ENCODE results near the gene CDH13.
A peak's percentile ranks its signal among the peaks of the same experiment; 100 is the strongest.

Gene CDH13

GRCh38 chr16:83714286-83714685 lies 1087.5 kb downstream of the CDH13 start:
- DNase-seq, result no peak
- peaks cover 0 to 39% (median 17%) of the 10 kb centered on the region in 4 donors for H3K4me1 ChIP-seq
- no peak overlapping the region for H3K4me3 ChIP-seq
- H3K27me3 ChIP-seq, result no peaks in the 10 kb centered on the region
- intact Hi-C loops (cut with DNase I; ENCODE audit: low total_unique reads), result no loop called here
- H3K9me3 ChIP-seq, result no peaks in the 10 kb centered on the region
- H3K27ac ChIP-seq, result peak overlapping the region; percentile 1 to 21
- no peak for TF ChIP-seq CTCF (IDR thresholded peaks at IDR 0.05)
- H3K36me3 ChIP-seq, result no peaks in the 10 kb centered on the region

- Histone ChIP-seq H3K4me1 (peaks cover 0 to 39% (median 17%) of the 10 kb centered on the region in 4 donors), H3K36me3 (no peaks in the 10 kb centered on the region), H3K27me3 (no peaks in the 10 kb centered on the region), H3K9me3 (no peaks in the 10 kb centered on the region), H3K27ac (peak overlapping the region in 1 of 2 donors; percentile 43), H3K4me3 (no peak overlapping the region)
- intact Hi-C loops (cut with DNase I; ENCODE audit: low total_unique reads), result no loop called here
- no peak for TF ChIP-seq CTCF (IDR thresholded peaks at IDR 0.05)
- peak; percentile 31 to 73 for DNase-seq
These were observed 1088.6 kb downstream of the CDH13 start for GRCh38 chr16:83715217-83715920.

- no peaks in the 10 kb centered on the region for H3K9me3 ChIP-seq
- no peak overlapping the region for H3K27ac ChIP-seq
- H3K4me1 ChIP-seq, result peaks cover 0 to 39% (median 17%) of the 10 kb centered on the region in 4 donors
- intact Hi-C loops (cut with DNase I; ENCODE audit: low total_unique reads), result no loop called here
- H3K27me3 ChIP-seq, result no peaks in the 10 kb centered on the region
- DNase-seq, result no peak
- H3K36me3 ChIP-seq, result no peaks in the 10 kb centered on the region
- TF ChIP-seq CTCF (IDR thresholded peaks at IDR 0.05), result no peak
- H3K4me3 ChIP-seq, result no peak overlapping the region
These were observed 1090.5 kb downstream of the CDH13 start for GRCh38 chr16:83717308-83717707.

- intact Hi-C loops (cut with DNase I; ENCODE audit: low total_unique reads), result no loop called here
- no peak for TF ChIP-seq CTCF (IDR thresholded peaks at IDR 0.05)
- no peaks in the 10 kb centered on the region for H3K36me3 ChIP-seq
- H3K9me3 ChIP-seq, result no peaks in the 10 kb centered on the region
- no peaks in the 10 kb centered on the region for H3K27me3 ChIP-seq
- DNase-seq, result no peak
- no peak overlapping the region for H3K4me3 ChIP-seq
- no peak overlapping the region for H3K27ac ChIP-seq
- H3K4me1 ChIP-seq, result peaks cover 0 to 39% (median 17%) of the 10 kb centered on the region in 4 donors
These were observed 1091.0 kb downstream of the CDH13 start for GRCh38 chr16:83717814-83718213.

- no peak overlapping the region for H3K4me3 ChIP-seq
- H3K9me3 ChIP-seq, result no peaks in the 10 kb centered on the region
- no peaks in the 10 kb centered on the region for H3K27me3 ChIP-seq
- H3K36me3 ChIP-seq, result no peaks in the 10 kb centered on the region
- no peak for DNase-seq
- intact Hi-C loops (cut with DNase I; ENCODE audit: low total_unique reads), result no loop called here
- peaks cover 0 to 22% (median 6%) of the 10 kb centered on the region in 4 donors for H3K4me1 ChIP-seq
- TF ChIP-seq CTCF (IDR thresholded peaks at IDR 0.05), result no peak
- H3K27ac ChIP-seq, result no peak overlapping the region
These were observed 1093.4 kb downstream of the CDH13 start for GRCh38 chr16:83720213-83720612.

Measured in tibial artery (tissue), 4 donors.